AG04450 (cell line): ENCODE data around the gene RPS2. TPM values are rescaled to one million over a fixed set of nuclear protein-coding genes. Genes with fewer than 3 reads are reported as not detected.
"Not testable (repeated sequence)": the region's sequence is repeated elsewhere in the genome, so short reads cannot be mapped to it uniquely, and the experiment has no call there.

Experiments used
- CTCF ChIA-PET: fragments of 300-600, 350-600 bp; formaldehyde crosslinking; extraction: SDS; loops from one replicate; lab custom pipeline; 2022; ENCODE audit warnings: antibody characterized with exemption, inconsistent platforms; lab: Charles Lee
- POLR2A ChIA-PET: fragments of 350-600 bp; formaldehyde crosslinking; extraction: SDS; loops from one replicate; lab custom pipeline; 2021; ENCODE audit warnings: antibody characterized with exemption, inconsistent platforms; lab: Yijun Ruan, JAX
- DNase-seq: peaks from one replicate; pipeline ENCODE4 v3.0.0-alpha.2; 2011; ENCODE audit warnings: low read depth, low spot score
- H3K27ac ChIP-seq: one replicate; pipeline ENCODE4 v1.5.1; 2012; ENCODE audit warnings: low read depth, low read length, control low read depth
- H3K27me3 ChIP-seq: one replicate; pipeline ENCODE4 v1.6.0; 2012; ENCODE audit warnings: low read length; ENCODE audit not compliant: control insufficient read depth, insufficient read depth
- H3K4me3 ChIP-seq: 2 replicates; pipeline ENCODE4 v1.5.1; 2011; ENCODE audit warnings: mild to moderate bottlenecking, low read depth, low read length, control low read depth
- H3K9me3 ChIP-seq: 2 replicates; pipeline ENCODE4 v1.5.1; 2012; ENCODE audit warnings: low read length; ENCODE audit not compliant: control insufficient read depth, insufficient read depth
- polyA minus RNA-seq: library from RNA; depleted of rRNA, polyadenylated mRNA; stranded (reverse); fragments of >200 nt; gene quantifications from 2 replicates; pipeline ENCODE4 v1.2.3, GENCODE V29; 2011; rRNA and poly(A)+ RNA removed
- polyA plus RNA-seq: library from polyadenylated mRNA; depleted of rRNA; stranded (reverse); fragments of >200 nt; gene quantifications from 2 replicates; pipeline ENCODE4 v1.2.3, GENCODE V29; 2011; rRNA removed
- TF ChIP-seq, protein P1 (sequence below): IDR thresholded peaks from 2 replicates; pipeline ENCODE4 v1.5.1; 2011; ENCODE audit warnings: low read depth, low read length, control low read depth, inconsistent platforms

Gene RPS2
- polyA plus RNA-seq (2,494 and 4,570 TPM in 2 replicates), polyA minus RNA-seq (1,740 and 2,572 TPM in 2 replicates)

DNA sequence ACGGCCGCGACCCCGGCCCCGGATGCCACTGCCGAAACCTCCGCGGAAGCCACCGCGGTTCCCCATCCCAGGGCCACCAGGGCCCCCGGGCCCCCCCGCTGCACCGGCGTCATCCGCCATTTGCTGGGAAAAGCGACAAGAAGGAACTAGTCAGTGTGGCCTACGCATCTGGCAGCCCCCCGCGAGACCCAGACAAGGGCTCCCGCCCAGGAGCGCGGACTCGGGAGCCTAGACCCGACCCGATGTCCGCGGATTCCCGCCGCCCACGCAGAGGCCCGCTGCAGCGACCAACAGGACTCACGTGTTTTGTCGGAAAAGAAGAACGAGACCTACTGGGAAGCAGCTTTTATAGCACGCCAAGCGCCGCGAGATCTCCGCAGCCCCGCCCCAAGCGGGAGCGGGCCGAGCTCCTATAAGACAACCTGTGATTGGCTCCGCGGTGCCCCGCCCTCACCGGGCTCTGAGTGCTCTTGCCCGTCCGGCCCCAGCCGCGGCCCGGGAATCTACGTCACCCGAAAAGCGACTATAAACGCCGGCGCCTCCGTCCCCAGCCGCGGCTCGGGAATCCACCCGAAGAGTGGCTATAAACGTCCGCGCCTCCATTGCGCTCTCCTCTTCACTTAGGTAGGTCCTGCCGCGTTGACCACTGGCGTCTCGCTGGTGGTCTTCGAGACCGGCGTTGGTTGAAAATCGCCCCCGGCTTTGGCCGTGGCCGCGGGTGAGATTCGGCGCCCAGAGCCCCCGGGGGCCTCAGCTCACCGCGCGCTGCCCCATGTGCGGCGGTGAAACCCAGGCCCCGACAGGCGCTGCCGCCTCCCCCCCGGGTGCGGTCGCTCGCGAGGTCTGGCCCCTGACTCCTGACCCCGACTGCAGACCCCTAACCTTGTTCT, at the start of gene RPS2:
TSS of gene RPS2 (minus strand) at position 321 of the 890 bp plus-strand sequence. CDS start at position 120, 201 bp downstream.
- Histone ChIP-seq H3K9me3 (no peaks in the 10 kb centered on the region; the same call in 1 of the 2 replicates), H3K27me3 (no peaks in the 10 kb centered on the region), H3K4me3 (peak within 1 kb of the TSS; percentile 90), H3K27ac (peak within 1 kb of the TSS; percentile 91)
- ChIA-PET POLR2A (interaction anchor here (0.6 to 2.0 kb wide), 47 partner anchors 9 to 772 kb away, joined by 3 to 20 read pairs (median 4); partner anchors contain the start of genes ECI1, FAHD1, GFER and HAGH), CTCF (interaction anchor here (0.7 to 1.2 kb wide), 3 partner anchors 176 to 1623 kb away, joined by 3 to 6 read pairs (median 4); no protein-coding TSS in a partner anchor)
- peak; percentile 98 for DNase-seq
- TF ChIP-seq, protein P1, sequence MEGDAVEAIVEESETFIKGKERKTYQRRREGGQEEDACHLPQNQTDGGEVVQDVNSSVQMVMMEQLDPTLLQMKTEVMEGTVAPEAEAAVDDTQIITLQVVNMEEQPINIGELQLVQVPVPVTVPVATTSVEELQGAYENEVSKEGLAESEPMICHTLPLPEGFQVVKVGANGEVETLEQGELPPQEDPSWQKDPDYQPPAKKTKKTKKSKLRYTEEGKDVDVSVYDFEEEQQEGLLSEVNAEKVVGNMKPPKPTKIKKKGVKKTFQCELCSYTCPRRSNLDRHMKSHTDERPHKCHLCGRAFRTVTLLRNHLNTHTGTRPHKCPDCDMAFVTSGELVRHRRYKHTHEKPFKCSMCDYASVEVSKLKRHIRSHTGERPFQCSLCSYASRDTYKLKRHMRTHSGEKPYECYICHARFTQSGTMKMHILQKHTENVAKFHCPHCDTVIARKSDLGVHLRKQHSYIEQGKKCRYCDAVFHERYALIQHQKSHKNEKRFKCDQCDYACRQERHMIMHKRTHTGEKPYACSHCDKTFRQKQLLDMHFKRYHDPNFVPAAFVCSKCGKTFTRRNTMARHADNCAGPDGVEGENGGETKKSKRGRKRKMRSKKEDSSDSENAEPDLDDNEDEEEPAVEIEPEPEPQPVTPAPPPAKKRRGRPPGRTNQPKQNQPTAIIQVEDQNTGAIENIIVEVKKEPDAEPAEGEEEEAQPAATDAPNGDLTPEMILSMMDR, result no peak

DNA sequence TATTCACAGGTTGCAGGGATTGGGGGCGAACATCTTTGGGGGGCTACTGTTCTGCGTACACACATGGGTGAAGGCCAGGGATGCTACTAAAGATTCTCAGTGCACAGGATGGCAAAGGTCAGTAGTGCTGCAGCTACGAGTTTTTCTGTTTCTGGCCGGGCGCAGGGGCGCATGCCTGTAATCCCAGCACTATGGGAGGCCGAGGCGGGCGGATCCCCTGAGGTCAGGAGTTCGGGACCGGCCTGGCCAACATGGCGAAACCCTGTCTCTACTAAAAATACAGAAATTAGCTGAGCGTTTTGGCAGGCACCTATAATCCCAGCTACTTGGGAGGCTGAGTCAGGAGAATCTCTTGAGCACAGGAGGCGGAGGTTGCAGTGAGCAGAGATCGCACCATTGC, 48.9 kb upstream of the RPS2 start:
- Histone ChIP-seq H3K9me3 (no peaks in the 10 kb centered on the region), H3K27me3 (no peaks in the 10 kb centered on the region), H3K27ac (no peak overlapping the region), H3K4me3 (no peak overlapping the region)
- TF ChIP-seq, protein P1, result no peak
- no peak for DNase-seq
- ChIA-PET POLR2A (no interaction called here), CTCF (interaction anchor here (1.0 to 1.4 kb wide), 2 partner anchors 9 to 127 kb away, joined by 5 to 9 read pairs; no protein-coding TSS in a partner anchor)

DNA sequence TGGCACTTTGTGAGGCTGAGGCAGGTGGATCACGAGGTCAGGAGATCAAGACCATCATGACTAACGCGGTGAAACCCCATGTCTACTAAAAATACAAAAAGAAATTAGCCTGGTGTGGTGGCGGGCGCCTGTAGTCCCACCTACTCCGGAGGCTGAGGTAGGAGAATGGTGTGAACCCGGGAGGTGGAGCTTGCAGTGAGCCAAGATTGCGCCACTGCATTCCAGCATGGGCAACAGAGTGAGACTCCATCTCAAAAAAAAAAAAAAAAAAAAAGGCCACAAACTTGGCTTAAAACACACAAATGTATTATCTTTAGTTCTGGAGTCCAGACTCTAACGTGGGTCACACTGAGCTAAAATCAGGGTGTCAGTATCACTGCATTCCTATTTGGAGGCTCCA, 47.1 kb upstream of the RPS2 start:
- ChIA-PET CTCF (interaction anchor here (0.6 to 1.2 kb wide), 4 partner anchors 11 to 195 kb away, joined by 3 to 9 read pairs (median 3); no protein-coding TSS in a partner anchor), POLR2A (interaction anchor here (0.6 kb wide), 1 partner anchor 27 kb away, joined by 3 read pairs; no protein-coding TSS in a partner anchor)
- not testable (repeated sequence) for DNase-seq, H3K4me3 ChIP-seq, H3K27ac ChIP-seq, H3K9me3 ChIP-seq, H3K27me3 ChIP-seq

DNA sequence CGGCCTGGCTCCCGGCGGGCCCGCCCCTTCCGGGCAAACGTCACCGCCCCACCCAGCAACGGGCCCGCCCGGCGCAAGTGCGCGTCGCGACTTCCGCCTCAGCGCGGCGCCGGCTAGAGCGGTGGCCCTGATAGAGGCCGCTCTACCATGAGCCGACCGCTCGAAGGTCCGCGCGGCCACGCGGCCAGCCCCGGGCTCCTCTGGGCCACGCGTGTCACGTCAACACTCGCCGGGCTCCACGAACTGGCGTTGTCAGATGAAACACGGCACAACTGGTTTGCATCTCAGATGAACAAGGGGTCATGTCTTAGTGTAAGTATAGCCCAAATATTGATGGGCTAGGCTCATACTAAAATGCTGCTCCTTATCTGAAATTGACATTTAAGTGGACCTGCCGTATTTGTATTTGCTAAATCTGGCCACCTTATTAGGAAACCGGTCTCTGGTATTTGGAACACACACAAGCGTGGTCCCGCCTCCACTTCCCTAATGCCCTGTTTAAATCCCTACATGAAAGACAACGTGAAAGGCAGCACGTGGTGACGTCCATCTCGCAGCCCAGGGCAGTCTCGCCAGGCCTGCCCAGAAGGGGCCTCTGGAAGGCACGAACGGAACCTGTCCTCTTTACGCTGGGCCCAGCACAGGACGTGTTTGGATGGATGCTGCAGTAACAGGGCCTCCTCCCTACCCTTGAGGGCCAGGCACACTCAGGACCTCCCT, 45.3 kb upstream of the RPS2 start, which contains the start of gene ZNF598:
TSS of gene ZNF598 (minus strand) at position 31 of the 720 bp plus-strand sequence.
- POLR2A ChIA-PET, result interaction anchor here (3.0 kb wide), 1 partner anchor 45 kb away, joined by 13 read pairs; the partner anchor contains the start of gene RPS2
- Histone ChIP-seq H3K27me3 (no peaks in the 10 kb centered on the region), H3K27ac (peak within 1 kb of the TSS; percentile 70), H3K9me3 (no peaks in the 10 kb centered on the region; the same call in 1 of the 2 replicates), H3K4me3 (peak within 1 kb of the TSS; percentile 64)
- TF ChIP-seq, protein P1, result no peak
- CTCF ChIA-PET, result no interaction called here
- DNase-seq, result no peak
